ENCODE data around the gene CCL19.

The CCL19 gene

GRCh38 chr9:34701023-34701768, 10.1 kb upstream of the CCL19 start:
- DNase-seq: peak in 51 of 56 donors; percentile 5 to 83 (median 45)

DNA sequence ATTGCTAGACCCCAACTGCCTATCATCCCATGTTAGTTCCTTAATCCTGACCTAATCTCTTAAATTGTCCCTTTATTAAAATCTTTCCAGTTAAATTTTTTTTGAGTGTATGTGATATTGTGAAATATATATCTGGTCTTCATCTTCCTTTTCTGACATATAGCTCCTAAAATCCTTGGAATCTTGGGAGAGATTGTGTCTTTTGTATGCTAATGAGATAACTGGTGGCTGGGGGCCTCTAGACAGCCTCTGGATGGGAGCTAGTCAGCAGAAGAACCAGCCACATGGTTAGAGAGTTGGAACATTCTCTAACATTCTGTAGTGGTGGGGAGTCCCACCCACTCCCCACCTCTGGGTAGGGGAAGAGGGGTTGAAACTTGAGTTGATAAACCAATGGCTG, 3.7 kb upstream of the CCL19 start:
- DNase-seq: no peak

DNA sequence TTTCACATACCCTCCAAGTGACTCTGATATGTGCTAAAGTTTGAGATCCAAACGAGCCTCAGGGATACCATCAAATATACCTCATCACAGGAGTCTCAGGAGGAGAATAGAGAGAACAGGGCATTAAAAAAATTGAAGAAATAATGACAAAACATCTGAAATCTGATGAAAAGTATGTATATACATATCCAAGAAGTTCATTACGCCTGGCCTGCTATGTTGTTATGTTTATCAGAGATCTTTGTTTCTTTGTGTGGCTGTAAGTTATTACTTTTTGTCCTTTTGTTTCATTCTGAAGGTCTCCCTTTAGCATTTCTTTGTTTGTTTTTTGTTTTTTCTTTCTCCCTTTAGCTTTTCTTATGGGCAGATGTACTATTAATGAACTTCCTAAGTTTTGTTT, 2.5 kb upstream of the CCL19 start:
- no peak for DNase-seq

GRCh38 chr9:34691936-34692315, 850 bp upstream of the CCL19 start:
- DNase-seq: no peak

DNA sequence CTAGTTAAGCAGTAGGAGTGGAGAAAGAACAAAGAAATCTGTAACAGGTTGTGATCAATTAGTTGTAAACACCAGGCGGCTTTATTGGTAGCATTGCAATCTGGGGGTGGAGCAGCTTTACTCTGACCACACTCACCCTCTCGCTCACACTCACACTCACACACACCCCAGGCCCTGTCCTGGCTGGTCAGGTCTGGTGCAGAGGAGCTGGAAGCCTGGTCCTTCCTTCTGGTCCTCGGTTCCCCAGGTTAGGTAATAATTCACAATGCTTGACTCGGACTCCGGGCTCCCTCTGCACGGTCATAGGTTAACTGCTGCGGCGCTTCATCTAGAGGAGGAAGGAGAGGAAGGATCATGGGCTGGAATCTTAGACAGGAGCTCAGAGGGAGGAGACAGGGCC, 1.6 kb downstream of the CCL19 start:
- no peak for DNase-seq

GRCh38 chr9:34689116-34689470, 2.0 kb downstream of the CCL19 start:
- DNase-seq: no peak

DNA sequence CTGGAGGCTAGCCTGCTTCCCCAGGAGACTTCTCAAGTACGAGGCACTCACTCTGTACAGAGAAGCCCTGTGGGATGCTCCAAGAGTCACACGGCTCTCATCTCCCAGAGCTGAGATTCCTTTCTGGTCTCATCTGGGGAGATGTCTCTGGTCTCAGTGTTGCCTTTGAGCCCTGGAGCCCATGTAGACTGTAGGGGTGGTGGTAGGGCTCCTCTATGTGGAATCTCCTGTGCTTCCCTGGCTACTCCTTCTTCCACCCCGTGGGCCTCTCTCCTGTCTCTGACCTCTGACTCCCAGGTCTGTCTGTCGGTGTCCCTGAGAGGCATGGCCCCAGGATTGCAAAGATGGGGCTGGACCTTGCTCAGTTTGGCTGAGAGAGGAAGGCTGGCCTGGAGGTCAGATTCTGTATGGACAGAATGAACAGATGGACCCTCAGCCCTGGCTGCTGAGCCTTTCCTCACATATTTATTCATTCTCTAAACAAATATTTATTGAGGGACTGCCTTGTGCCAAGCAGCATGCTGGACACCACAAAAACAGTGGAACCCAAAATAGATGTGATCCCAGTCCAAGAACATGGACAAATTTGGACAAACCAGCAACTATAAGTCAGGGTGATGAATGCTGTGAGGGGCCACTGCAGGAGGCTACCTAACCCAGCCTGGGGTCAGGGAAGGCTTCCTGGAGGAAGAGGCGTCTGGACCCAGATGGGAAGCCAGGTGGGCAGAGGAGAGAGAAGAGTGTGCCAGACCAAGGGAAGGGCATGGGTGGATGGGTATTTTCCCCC, 2.6 kb downstream of the CCL19 start:
- DNase-seq: no peak

DNA sequence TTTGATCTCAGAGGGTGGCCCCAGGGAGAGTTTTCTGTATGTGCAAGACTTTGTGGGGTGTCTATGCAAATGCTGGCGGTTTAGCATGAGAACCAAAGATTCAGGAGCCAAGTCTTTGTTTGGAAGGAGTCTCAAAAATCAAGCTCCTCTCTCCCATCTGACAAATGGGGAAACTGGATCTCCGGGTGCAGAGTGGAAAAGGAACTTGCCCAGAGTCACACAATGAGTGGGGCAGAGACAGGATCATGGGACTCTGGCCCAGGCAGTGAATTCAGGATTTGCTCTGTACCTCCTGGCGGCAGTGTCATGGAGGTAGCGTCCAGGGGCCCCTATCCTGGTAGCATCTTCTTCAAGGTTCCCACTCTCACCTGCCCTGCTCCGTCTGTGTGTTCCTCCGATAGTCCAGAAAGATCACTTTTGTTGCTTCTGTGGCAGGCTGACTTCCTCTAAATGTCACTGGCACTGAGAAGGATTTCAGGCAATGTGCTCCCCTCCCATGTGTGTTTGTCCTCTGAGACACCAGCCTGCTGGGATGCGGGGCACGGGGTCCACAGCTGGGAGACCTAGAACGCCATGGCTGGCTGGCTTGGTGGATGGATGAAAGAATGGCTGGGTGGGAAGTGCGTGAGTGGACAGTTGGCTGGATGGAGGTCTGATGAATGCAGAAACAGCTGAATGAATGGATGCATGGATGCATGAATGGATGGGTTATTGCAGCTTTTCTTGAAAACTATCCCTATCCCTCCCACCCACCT, 3.6 kb downstream of the CCL19 start:
- DNase-seq: no peak

DNA sequence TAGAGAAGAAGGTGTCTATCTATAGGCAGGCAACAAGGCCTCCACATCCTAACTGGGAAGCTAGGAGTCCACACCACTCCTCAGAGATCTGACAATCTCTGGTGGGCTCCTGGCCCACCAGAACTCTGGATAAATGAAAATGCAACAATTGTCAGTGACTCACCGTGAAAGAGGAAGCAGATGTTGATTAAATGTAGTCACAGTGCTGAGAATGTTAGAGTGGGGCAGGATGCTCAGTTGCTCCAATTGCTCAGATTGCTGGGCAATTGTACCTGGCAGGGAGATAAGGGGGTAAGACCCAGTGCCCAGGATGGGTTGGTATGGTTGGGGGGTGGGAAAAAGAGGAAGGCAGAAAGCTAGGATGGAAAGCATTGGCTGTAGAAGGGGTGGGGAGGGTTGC, 4.3 kb downstream of the CCL19 start:
- no peak for DNase-seq

DNA sequence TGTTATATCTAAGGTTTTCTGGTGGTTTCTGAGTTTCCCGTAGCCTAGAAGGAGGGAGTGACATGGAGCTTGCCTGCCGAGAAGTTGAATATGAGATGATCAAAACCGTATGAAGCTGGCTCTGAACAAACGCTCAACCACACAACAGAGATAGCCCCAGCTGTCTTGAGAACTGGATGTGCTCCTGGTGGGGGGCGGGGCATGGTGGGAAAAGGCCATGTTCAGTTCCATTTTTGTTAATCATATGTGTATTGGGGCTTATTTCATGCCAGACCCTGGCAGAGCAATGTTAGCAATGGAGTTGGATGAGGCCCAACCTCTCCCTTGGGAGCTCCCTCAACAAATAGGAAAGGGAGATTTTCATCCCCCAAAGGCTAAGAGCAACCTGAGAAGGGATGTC, 4.8 kb downstream of the CCL19 start:
- DNase-seq: no peak

DNA sequence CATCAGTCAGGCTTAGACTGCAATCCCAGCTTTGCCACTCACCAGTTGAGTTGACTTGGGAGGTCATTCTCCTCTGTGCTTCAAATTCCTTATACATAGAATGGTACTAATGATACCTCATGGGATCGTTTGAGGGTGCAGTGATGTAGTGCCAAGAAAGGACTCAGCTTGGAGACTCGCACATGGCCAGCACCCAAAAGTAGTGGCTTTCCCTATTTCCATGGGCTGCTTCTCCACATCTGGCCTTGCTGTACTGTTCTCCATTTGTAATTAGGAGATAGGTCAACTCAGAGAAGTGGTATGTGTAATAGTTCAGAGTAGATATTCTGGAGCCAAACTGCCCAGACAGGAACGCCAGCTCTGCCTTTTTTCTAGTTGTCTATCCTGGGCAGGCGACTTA, 5.5 kb downstream of the CCL19 start:
- no peak for DNase-seq

- DNase-seq: no peak
Observed at GRCh38 chr9:34684816-34685215, 6.3 kb downstream of the CCL19 start.

DNA sequence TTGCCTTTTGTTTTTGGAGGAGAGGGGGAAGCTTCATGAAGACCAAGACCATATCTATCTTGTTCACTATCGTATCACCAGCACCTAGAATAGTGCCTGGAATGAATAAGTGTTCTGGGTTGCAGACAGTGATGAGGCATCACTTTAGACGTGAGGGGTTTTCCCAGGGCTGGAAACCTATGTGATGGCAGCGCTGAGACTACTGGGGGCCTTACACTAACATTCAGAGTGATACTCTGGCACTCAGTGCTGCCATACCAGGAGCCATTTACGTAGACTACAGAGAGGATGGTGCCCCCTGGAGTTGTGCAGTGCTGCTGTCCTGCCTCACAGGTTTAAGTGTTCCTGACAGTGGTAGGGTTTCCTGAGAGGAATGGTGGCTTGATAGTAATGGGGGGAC, 6.9 kb downstream of the CCL19 start:
- DNase-seq: no peak

GRCh38 chr9:34675869-34676268, 15.2 kb downstream of the CCL19 start:
- no peak for DNase-seq

- DNase-seq: peak in 12 of 56 donors; percentile 3 to 60 (median 12)
Observed at GRCh38 chr9:34675048-34675714, 15.9 kb downstream of the CCL19 start.

DNA sequence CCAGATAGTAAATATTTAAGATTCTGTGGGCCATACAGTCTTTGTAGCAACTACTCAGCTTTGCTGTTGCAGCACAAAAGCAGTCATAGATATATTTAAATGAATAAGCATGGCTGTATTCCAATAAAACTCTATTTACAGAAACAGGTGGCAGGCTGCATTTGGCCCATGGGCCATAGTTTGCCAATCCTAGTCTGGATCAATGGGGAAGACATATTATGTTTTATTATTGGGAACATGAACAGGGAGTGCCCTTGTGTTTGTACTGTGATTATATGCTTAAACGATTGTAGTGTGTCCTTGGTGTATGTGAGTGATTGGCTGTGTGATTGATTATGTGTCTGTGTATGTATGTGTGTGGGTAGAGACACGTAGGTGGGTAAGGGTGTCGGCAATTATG, 16.6 kb downstream of the CCL19 start:
- DNase-seq: no peak

- no peak for DNase-seq
Observed at GRCh38 chr9:34671307-34671706, 19.8 kb downstream of the CCL19 start.

GRCh38 chr9:34669809-34670562, 21.1 kb downstream of the CCL19 start:
- DNase-seq: no peak

GRCh38 chr9:34665381-34666250, 25.5 kb downstream of the CCL19 start:
- peak; percentile 62 to 98 (median 90) for DNase-seq

- no peak for DNase-seq
Observed at GRCh38 chr9:34665067-34665380, 26.1 kb downstream of the CCL19 start.
